HepG2 (cell line): ENCODE data around the gene HPCAL1. TPM values are rescaled to one million over a fixed set of nuclear protein-coding genes. Genes with fewer than 3 reads are reported as not detected.

Experiments used
- ARNT ChIP-seq: fragments of 450-650 bp; IDR thresholded peaks from 2 replicates; pipeline ENCODE4 v1.6.1; 2017
- ARNTL ChIP-seq: sonication (generic); formaldehyde crosslinking; IDR thresholded peaks from 2 replicates; pipeline ENCODE4 v1.4.0; 2020; ENCODE audit warnings: mild to moderate bottlenecking, missing genetic modification reagents
- IKZF1 ChIP-seq: fragments of 450-650 bp; IDR thresholded peaks from 2 replicates; pipeline ENCODE4 v1.7.1; 2016
- JUND ChIP-seq: sonication (generic); formaldehyde crosslinking; IDR thresholded peaks from 2 replicates; pipeline ENCODE4 v1.8.0; 2022; ENCODE audit warnings: mild to moderate bottlenecking, missing genetic modification reagents
- NFRKB ChIP-seq: fragments of 450-650 bp; IDR thresholded peaks from 2 replicates; pipeline ENCODE4 v1.6.1; 2017
- NONO ChIP-seq, 2 experiments: fragments of 450-650 bp in 1 of 2; sonication (generic) in 1 of 2; formaldehyde crosslinking in 1 of 2; IDR thresholded peaks in 1 of 2; conservative IDR thresholded peaks in 1 of 2; 2 replicates each; pipeline versions ENCODE4 v1.6.1 to v1.8.0; 2017 to 2022; ENCODE audit warnings: mild to moderate bottlenecking in 1 of 2, missing genetic modification reagents in 1 of 2, moderate library complexity in 1 of 2
- SOX6 ChIP-seq, 2 experiments: fragments of 450-650 bp in 1 of 2; sonication (generic) in 1 of 2; formaldehyde crosslinking in 1 of 2; IDR thresholded peaks; 2 replicates each; pipeline versions ENCODE4 v1.4.0 to v1.6.1; 2017 to 2020; ENCODE audit warnings: antibody characterized with exemption in 1 of 2, mild to moderate bottlenecking in 1 of 2, missing genetic modification reagents in 1 of 2
- TSC22D2 ChIP-seq: sonication (generic); formaldehyde crosslinking; IDR thresholded peaks from 2 replicates; pipeline ENCODE4 v1.5.1; 2020; ENCODE audit warnings: missing genetic modification reagents, mild to moderate bottlenecking, borderline replicate concordance
- ZNF207 ChIP-seq: fragments of 450-650 bp; IDR thresholded peaks from 2 replicates; pipeline ENCODE4 v1.6.1; 2016; ENCODE audit warnings: antibody characterized with exemption, borderline replicate concordance
- ZNF775 ChIP-seq: sonication (generic); formaldehyde crosslinking; IDR thresholded peaks from 2 replicates; pipeline ENCODE4 v1.4.0; 2020; ENCODE audit warnings: missing genetic modification reagents, mild to moderate bottlenecking, moderate library complexity, borderline replicate concordance
- polyA plus RNA-seq, 8 experiments: library from polyadenylated mRNA; depleted of rRNA in 3 of 8; stranded (reverse) in 7 of 8; unstranded in 1 of 8; fragments of >200 nt; fragmentation: Illumina TruSeq in 4 of 8; extraction: Trizol in 4 of 8; gene quantifications; 2 replicates each; pipeline versions ENCODE4 v1.2.1 to v1.2.3, GENCODE V29; 2011 to 2016; ENCODE audit warnings: low read depth in 4 of 8, missing spikeins in 1 of 8, mixed read lengths in 1 of 8; ENCODE audit not compliant: insufficient read depth in 1 of 8
- total RNA-seq, 5 experiments: library from RNA; depleted of rRNA; stranded (reverse); fragments of >200 nt; fragmentation: Illumina TruSeq; extraction: Trizol; gene quantifications; 2 replicates each; pipeline ENCODE4 v1.2.3, GENCODE V29; 2016; ENCODE audit warnings: low read depth in 1 of 5
- TF ChIP-seq, protein P1 (sequence below), 2 experiments: fragments of 450-650 bp in 1 of 2; sonication (generic) in 1 of 2; formaldehyde crosslinking in 1 of 2; IDR thresholded peaks; 2 replicates each; pipeline versions ENCODE4 v1.6.1 to v1.8.0; 2016 to 2022; ENCODE audit warnings: antibody characterized with exemption in 1 of 2, mild to moderate bottlenecking in 1 of 2, missing genetic modification reagents in 1 of 2
- TF ChIP-seq, protein P2 (sequence below), 2 experiments: sonication (generic) in 1 of 2; formaldehyde crosslinking in 1 of 2; IDR thresholded peaks; 2 replicates each; pipeline versions ENCODE4 v1.4.0 to v1.6.1; 2018 to 2020; ENCODE audit warnings: missing genetic modification reagents in 2 of 2, borderline replicate concordance in 1 of 2, low read depth in 1 of 2, mild to moderate bottlenecking in 1 of 2, missing biosample characterization in 1 of 2
- TF ChIP-seq, protein P3 (sequence below): fragments of 450-650 bp; IDR thresholded peaks from 2 replicates; pipeline ENCODE4 v1.6.1; 2017
- TF ChIP-seq, protein P4 (sequence below): sonication (generic); formaldehyde crosslinking; IDR thresholded peaks from 2 replicates; pipeline ENCODE4 v1.4.0; 2020; ENCODE audit warnings: mild to moderate bottlenecking, missing genetic modification reagents

HPCAL1 gene
- total and polyA plus RNA-seq, 2 of the 13 experiments (the other 11 are each of a cell fraction or from before 2014, with no cell fraction given) = 29.5 to 29.9 TPM

DNA sequence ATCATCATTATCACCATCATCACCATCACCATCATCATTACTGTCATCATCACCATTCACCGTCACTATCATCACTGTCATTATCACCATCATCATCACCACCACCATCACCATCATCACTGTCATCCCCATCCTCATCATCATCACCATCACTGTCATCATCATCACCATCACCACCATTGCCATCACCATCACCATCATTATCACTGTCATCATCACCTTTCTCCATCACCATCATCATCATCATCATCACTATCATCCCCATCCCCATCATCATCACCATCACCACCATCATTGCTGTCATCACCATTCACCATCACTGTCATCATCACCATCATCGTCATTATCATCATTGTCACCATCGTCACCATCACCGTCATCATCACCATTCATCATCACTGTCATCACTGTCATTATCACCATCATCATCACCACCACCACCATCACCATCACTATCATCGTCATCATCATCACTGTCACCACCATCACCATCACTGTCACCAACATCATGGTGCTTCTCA lies 9.8 kb downstream of the HPCAL1 start (continued):
- TF ChIP-seq ARNT (no peak), ZNF775 (CRISPR knock-in tag) (no peak), ARNTL (CRISPR knock-in tag) (no peak), NFRKB (peak; percentile 52; the same call in 1 of the 2 replicates), ZNF207 (peak; percentile 31; the same call in 1 of the 2 replicates), SOX6 (IDR thresholded peaks at IDR 0.05) (peak; percentile 90; the same call in 1 of the 2 replicates), SOX6 (CRISPR knock-in tag; IDR thresholded peaks at IDR 0.05) (no peak), IKZF1 (peak; percentile 95; the same call in 1 of the 2 replicates), JUND (CRISPR knock-in tag) (no peak), TSC22D2 (CRISPR knock-in tag) (no peak), NONO (IDR thresholded peaks at IDR 0.05) (0 out of 2 replicates have a peak, but pooled peaks have one; percentile 81), NONO (CRISPR knock-in tag; conservative IDR thresholded peaks at IDR 0.05) (no peak)
- TF ChIP-seq, protein P1, sequence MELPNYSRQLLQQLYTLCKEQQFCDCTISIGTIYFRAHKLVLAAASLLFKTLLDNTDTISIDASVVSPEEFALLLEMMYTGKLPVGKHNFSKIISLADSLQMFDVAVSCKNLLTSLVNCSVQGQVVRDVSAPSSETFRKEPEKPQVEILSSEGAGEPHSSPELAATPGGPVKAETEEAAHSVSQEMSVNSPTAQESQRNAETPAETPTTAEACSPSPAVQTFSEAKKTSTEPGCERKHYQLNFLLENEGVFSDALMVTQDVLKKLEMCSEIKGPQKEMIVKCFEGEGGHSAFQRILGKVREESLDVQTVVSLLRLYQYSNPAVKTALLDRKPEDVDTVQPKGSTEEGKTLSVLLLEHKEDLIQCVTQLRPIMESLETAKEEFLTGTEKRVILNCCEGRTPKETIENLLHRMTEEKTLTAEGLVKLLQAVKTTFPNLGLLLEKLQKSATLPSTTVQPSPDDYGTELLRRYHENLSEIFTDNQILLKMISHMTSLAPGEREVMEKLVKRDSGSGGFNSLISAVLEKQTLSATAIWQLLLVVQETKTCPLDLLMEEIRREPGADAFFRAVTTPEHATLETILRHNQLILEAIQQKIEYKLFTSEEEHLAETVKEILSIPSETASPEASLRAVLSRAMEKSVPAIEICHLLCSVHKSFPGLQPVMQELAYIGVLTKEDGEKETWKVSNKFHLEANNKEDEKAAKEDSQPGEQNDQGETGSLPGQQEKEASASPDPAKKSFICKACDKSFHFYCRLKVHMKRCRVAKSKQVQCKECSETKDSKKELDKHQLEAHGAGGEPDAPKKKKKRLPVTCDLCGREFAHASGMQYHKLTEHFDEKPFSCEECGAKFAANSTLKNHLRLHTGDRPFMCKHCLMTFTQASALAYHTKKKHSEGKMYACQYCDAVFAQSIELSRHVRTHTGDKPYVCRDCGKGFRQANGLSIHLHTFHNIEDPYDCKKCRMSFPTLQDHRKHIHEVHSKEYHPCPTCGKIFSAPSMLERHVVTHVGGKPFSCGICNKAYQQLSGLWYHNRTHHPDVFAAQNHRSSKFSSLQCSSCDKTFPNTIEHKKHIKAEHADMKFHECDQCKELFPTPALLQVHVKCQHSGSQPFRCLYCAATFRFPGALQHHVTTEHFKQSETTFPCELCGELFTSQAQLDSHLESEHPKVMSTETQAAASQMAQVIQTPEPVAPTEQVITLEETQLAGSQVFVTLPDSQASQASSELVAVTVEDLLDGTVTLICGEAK (IDR thresholded peaks at IDR 0.05) = peak; percentile 38
- TF ChIP-seq, protein P1 (CRISPR knock-in tag; IDR thresholded peaks at IDR 0.05) = no peak
- TF ChIP-seq, protein P2, sequence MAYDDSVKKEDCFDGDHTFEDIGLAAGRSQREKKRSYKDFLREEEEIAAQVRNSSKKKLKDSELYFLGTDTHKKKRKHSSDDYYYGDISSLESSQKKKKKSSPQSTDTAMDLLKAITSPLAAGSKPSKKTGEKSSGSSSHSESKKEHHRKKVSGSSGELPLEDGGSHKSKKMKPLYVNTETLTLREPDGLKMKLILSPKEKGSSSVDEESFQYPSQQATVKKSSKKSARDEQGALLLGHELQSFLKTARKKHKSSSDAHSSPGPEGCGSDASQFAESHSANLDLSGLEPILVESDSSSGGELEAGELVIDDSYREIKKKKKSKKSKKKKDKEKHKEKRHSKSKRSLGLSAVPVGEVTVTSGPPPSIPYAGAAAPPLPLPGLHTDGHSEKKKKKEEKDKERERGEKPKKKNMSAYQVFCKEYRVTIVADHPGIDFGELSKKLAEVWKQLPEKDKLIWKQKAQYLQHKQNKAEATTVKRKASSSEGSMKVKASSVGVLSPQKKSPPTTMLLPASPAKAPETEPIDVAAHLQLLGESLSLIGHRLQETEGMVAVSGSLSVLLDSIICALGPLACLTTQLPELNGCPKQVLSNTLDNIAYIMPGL (CRISPR knock-in tag; IDR thresholded peaks at IDR 0.05; ENCODE audit: borderline replicate concordance in 1 of 2, low read depth in 1 of 2) = no peak
- TF ChIP-seq, protein P3, sequence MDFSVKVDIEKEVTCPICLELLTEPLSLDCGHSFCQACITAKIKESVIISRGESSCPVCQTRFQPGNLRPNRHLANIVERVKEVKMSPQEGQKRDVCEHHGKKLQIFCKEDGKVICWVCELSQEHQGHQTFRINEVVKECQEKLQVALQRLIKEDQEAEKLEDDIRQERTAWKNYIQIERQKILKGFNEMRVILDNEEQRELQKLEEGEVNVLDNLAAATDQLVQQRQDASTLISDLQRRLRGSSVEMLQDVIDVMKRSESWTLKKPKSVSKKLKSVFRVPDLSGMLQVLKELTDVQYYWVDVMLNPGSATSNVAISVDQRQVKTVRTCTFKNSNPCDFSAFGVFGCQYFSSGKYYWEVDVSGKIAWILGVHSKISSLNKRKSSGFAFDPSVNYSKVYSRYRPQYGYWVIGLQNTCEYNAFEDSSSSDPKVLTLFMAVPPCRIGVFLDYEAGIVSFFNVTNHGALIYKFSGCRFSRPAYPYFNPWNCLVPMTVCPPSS = peak; percentile 96; the same call in 1 of the 2 replicates
- TF ChIP-seq, protein P4, sequence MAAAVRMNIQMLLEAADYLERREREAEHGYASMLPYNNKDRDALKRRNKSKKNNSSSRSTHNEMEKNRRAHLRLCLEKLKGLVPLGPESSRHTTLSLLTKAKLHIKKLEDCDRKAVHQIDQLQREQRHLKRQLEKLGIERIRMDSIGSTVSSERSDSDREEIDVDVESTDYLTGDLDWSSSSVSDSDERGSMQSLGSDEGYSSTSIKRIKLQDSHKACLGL = no peak
